ENCODE results near the gene ATP5F1B. TPM values are rescaled to one million over a fixed set of nuclear protein-coding genes. Genes with fewer than 3 reads are reported as not detected.
A peak's percentile ranks its signal among the peaks of the same experiment; 100 is the strongest.

ATP5F1B gene
- total RNA-seq, 4 donors from 2014 or later, result 293 to 326 (median 296) TPM

DNA sequence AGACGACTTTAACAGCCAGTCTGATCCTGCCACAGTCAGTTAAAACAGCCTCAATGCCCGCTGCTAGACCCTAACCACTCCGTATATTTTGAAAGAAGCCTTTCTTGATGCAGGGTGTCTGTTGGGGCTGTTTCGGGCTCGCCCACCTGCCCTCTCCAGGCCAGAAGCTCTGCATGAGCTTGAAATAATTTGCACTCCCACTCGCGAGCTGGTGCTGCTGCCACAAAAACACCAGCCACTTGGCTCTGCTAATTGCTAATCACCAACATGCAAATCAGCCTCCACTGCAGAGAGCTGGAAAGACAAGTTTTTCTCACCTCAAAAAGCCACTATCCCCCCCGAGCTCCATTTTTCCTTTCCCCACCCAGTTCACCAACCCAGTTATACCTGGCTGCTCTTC is 31.2 kb downstream of the ATP5F1B start:
- TF ChIP-seq POLR2A (IDR thresholded peaks at IDR 0.05), result no peak
- TF ChIP-seq, protein P1, sequence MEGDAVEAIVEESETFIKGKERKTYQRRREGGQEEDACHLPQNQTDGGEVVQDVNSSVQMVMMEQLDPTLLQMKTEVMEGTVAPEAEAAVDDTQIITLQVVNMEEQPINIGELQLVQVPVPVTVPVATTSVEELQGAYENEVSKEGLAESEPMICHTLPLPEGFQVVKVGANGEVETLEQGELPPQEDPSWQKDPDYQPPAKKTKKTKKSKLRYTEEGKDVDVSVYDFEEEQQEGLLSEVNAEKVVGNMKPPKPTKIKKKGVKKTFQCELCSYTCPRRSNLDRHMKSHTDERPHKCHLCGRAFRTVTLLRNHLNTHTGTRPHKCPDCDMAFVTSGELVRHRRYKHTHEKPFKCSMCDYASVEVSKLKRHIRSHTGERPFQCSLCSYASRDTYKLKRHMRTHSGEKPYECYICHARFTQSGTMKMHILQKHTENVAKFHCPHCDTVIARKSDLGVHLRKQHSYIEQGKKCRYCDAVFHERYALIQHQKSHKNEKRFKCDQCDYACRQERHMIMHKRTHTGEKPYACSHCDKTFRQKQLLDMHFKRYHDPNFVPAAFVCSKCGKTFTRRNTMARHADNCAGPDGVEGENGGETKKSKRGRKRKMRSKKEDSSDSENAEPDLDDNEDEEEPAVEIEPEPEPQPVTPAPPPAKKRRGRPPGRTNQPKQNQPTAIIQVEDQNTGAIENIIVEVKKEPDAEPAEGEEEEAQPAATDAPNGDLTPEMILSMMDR (IDR thresholded peaks at IDR 0.05), result no peak
- no peak for TF ChIP-seq EP300 (IDR thresholded peaks at IDR 0.05)
- Histone ChIP-seq H3K4me1 (peaks cover 0 to 29% (median 0%) of the 10 kb centered on the region in 4 donors), H3K27ac (no peak overlapping the region), H3K4me3 (no peak overlapping the region), H3K36me3 (peaks cover 16 to 92% (median 50%) of the 10 kb centered on the region in 3 donors), H3K27me3 (no peaks in the 10 kb centered on the region), H3K9me3 (no peaks in the 10 kb centered on the region)
- no peak for DNase-seq (ENCODE audit: low spot score in 2 of 2)
- WGBS, 2 donors, result 54 to 76% methylated on average over 8 of the region's 8 CpGs

DNA sequence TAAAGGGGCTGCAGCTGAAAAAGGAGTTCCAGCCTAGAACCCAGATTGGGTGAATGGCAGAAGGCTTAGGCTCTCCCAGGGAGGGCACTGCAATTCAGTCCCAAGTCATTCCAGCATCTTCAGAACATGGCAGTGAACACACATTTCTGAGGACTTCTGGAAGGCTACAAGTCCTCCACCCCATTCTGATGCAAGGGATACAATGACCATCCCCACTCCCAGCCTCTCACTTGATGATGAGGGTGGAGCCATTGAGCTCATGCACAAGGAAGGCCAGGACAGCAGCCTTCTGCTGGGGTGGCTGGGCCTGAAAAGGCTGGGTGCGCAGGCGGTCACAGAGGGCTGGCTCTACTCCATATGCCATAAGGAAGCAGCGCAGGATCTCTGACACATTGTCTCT is 41.4 kb downstream of the ATP5F1B start:
- 91 to 96% methylated on average over 3 of the region's 3 CpGs for WGBS, 2 donors
- Histone ChIP-seq H3K36me3 (peaks cover 29 to 100% (median 80%) of the 10 kb centered on the region in 3 donors), H3K9me3 (no peaks in the 10 kb centered on the region), H3K27ac (no peak overlapping the region), H3K4me3 (no peak overlapping the region), H3K27me3 (no peaks in the 10 kb centered on the region), H3K4me1 (no peaks in the 10 kb centered on the region)
- no peak for DNase-seq (ENCODE audit: low spot score in 2 of 2)
- no peak for TF ChIP-seq EP300 (IDR thresholded peaks at IDR 0.05)
- TF ChIP-seq, protein P1 (IDR thresholded peaks at IDR 0.05), result no peak
- no peak for TF ChIP-seq POLR2A (IDR thresholded peaks at IDR 0.05)

DNA sequence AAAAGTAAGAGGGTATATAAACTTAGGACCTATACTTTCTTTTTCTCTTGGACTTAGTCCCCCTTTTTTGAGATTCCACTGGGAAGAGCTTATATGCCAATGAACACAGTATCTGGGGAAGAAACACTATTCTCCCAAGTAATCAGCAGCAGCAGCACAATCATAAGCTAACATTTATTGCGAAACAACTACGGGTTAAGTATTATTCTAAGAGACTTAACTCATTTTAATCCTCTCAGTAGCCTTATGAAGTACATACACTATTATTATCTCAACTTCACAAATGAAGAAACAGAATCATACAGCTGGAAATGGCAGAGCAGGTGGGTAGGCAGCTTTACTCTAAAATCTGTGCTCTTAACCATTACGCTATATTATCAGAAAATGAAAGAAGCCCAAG is 43.5 kb downstream of the ATP5F1B start:
- no peak overlapping the region for H3K4me3 ChIP-seq
- DNase-seq (ENCODE audit: low spot score in 2 of 2), result no peak
- H3K36me3 ChIP-seq, result peaks cover 24 to 99% (median 78%) of the 10 kb centered on the region in 3 donors
- 71 to 72% methylated on average over 3 of the region's 3 CpGs for WGBS, 2 donors
- no peaks in the 10 kb centered on the region for H3K9me3 ChIP-seq
- no peak overlapping the region for H3K27ac ChIP-seq
- peaks cover 0 to under 1% (median 0%) of the 10 kb centered on the region in 4 donors for H3K4me1 ChIP-seq
- TF ChIP-seq POLR2A (IDR thresholded peaks at IDR 0.05) (no peak), EP300 (IDR thresholded peaks at IDR 0.05) (no peak)
- TF ChIP-seq, protein P1 (IDR thresholded peaks at IDR 0.05), result no peak
- no peaks in the 10 kb centered on the region for H3K27me3 ChIP-seq

DNA sequence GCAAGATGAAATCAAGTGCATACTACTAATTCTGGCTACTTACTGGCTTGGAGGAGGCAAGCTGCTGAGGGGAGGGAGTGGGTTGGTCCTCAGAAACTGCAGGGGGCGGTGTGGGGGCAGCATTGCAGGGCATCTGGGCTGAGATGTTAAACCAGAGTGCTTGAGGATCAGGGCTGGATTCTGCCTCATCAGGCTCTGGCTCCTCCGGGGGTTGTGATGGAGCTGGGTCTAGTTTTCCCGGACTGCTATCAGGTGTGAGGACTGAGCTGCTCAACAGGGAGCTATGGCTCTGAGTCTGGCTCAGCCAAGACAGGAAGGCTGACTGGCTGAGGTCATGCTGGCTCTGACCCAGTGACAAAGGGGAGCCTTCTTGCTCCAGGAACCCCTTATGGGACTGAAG is 44.3 kb downstream of the ATP5F1B start:
- no peaks in the 10 kb centered on the region for H3K27me3 ChIP-seq
- H3K27ac ChIP-seq, result peak overlapping the region in 2 of 4 donors; percentile 22 to 35
- peaks cover 24 to 99% (median 74%) of the 10 kb centered on the region in 3 donors for H3K36me3 ChIP-seq
- peaks cover 0 to 7% (median 0%) of the 10 kb centered on the region in 4 donors for H3K4me1 ChIP-seq
- 60 to 70% methylated on average over 3 of the region's 3 CpGs for WGBS, 2 donors
- H3K9me3 ChIP-seq, result no peaks in the 10 kb centered on the region
- no peak overlapping the region for H3K4me3 ChIP-seq
- no peak for DNase-seq (ENCODE audit: low spot score in 2 of 2)
- TF ChIP-seq POLR2A (IDR thresholded peaks at IDR 0.05) (no peak), EP300 (IDR thresholded peaks at IDR 0.05) (no peak)

DNA sequence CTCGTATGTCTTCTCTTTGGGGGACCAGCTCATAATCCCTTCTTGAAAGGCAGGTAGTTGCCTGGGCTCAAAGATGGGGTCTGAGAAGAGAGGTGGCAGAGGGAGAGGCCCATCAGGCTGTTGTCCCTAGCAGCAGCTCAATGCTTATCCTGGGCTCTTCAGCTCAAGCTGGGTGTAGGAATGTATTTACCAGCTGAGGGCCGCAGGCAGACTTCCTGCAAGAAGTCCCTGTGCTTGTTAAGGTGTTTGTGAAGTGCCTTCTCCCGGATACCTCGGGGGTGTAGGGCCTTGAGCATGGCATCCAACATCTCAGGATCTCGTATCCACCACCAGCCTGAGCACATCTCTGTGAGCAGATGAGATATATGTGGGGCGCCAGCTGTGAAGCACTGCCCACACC is 45.0 kb downstream of the ATP5F1B start:
- Histone ChIP-seq H3K4me1 (peaks cover 0 to 7% (median 0%) of the 10 kb centered on the region in 4 donors), H3K27me3 (no peaks in the 10 kb centered on the region), H3K4me3 (no peak overlapping the region), H3K36me3 (peaks cover 24 to 97% (median 66%) of the 10 kb centered on the region in 3 donors), H3K27ac (no peak overlapping the region), H3K9me3 (no peaks in the 10 kb centered on the region)
- TF ChIP-seq EP300 (IDR thresholded peaks at IDR 0.05) (no peak), POLR2A (IDR thresholded peaks at IDR 0.05) (no peak)
- TF ChIP-seq, protein P1 (IDR thresholded peaks at IDR 0.05), result no peak
- 89 to 90% methylated on average over 6 of the region's 6 CpGs for WGBS, 2 donors
- no peak for DNase-seq (ENCODE audit: low spot score in 2 of 2)

All from tibial nerve (tissue), 4 donors.